Breast epithelium (tissue), 3 donors: ENCODE data around the gene RNF20.

Experiments used
- POLR2A ChIP-seq: fragments of 450-650 bp; IDR thresholded peaks from one replicate; pipeline ENCODE4 v1.6.1; 2016; ENCODE audit warnings: antibody characterized with exemption, mild to moderate bottlenecking, moderate library complexity
- POLR2AphosphoS5 ChIP-seq, 3 donors: sonication (generic); formaldehyde crosslinking; IDR thresholded peaks; one replicate each; pipeline ENCODE4 v1.6.1; 2017; ENCODE audit warnings: antibody characterized with exemption in 3 of 3
- TF ChIP-seq, protein P1 (sequence below), 3 donors: fragments of 450-650 bp; IDR thresholded peaks; one replicate each; pipeline ENCODE4 v1.5.1; 2016 to 2017; ENCODE audit warnings: antibody characterized with exemption in 3 of 3, mild to moderate bottlenecking in 3 of 3, moderate library complexity in 3 of 3

DNA sequence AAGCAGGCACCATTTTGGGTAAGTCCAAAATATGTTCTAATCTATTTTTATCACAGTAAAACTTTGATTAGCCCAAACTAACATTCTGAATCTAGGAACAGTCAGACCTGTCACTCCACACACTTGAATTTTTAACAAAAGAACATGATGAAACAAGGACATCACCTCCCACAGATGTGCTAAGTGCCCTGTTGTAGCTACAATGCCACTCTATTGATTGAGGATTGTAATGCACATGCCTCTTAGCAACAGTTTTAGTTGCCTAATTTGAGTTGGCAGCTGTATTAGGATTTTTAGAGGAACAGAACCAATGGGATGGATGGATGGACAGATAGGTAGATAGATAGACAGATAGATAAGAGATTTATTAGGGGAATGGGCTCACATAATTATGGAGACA lies 20.3 kb upstream of the RNF20 start:
- TF ChIP-seq POLR2A (no peak), POLR2AphosphoS5 (IDR thresholded peaks at IDR 0.05) (no peak)
- TF ChIP-seq, protein P1, sequence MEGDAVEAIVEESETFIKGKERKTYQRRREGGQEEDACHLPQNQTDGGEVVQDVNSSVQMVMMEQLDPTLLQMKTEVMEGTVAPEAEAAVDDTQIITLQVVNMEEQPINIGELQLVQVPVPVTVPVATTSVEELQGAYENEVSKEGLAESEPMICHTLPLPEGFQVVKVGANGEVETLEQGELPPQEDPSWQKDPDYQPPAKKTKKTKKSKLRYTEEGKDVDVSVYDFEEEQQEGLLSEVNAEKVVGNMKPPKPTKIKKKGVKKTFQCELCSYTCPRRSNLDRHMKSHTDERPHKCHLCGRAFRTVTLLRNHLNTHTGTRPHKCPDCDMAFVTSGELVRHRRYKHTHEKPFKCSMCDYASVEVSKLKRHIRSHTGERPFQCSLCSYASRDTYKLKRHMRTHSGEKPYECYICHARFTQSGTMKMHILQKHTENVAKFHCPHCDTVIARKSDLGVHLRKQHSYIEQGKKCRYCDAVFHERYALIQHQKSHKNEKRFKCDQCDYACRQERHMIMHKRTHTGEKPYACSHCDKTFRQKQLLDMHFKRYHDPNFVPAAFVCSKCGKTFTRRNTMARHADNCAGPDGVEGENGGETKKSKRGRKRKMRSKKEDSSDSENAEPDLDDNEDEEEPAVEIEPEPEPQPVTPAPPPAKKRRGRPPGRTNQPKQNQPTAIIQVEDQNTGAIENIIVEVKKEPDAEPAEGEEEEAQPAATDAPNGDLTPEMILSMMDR (IDR thresholded peaks at IDR 0.05): no peak
